Hematopoietic multipotent progenitor cell treated with erythropoietin and hydrocortisone succinate and interleukin-3 and kit ligand, for 17 days (in vitro differentiated cells): Measurements from ENCODE around the gene SURF6.
"Not testable (repeated sequence)": the region's sequence is repeated elsewhere in the genome, so short reads cannot be mapped to it uniquely, and the experiment has no call there.

ENCODE experiments used
- DNase-seq: peaks from one replicate; pipeline ENCODE4 v3.0.0-alpha.2; 2015; ENCODE audit warnings: low spot score

Gene SURF6

GRCh38 chr9:133327021-133327420, 9.0 kb downstream of the SURF6 start:
- DNase-seq: not testable (repeated sequence)

GRCh38 chr9:133323991-133324703, 11.8 kb downstream of the SURF6 start:
- DNase-seq: no peak

GRCh38 chr9:133323211-133323610, 12.8 kb downstream of the SURF6 start:
- DNase-seq: no peak

- no peak for DNase-seq
Measured at GRCh38 chr9:133322701-133323100, 13.3 kb downstream of the SURF6 start.

- DNase-seq: no peak
Measured at GRCh38 chr9:133321411-133321935, 14.5 kb downstream of the SURF6 start.

- no peak for DNase-seq
Measured at GRCh38 chr9:133320421-133320881, 15.5 kb downstream of the SURF6 start.

GRCh38 chr9:133317551-133317950, 18.4 kb downstream of the SURF6 start:
- not testable (repeated sequence) for DNase-seq

GRCh38 chr9:133315997-133316396, 20.0 kb downstream of the SURF6 start:
- DNase-seq: no peak

GRCh38 chr9:133309608-133310007, 26.4 kb downstream of the SURF6 start:
- DNase-seq: no peak

- DNase-seq: no peak
Measured at GRCh38 chr9:133307301-133307700, 28.7 kb downstream of the SURF6 start.

GRCh38 chr9:133306242-133307204, 29.5 kb downstream of the SURF6 start:
- DNase-seq: no peak

GRCh38 chr9:133305731-133306130, 30.3 kb downstream of the SURF6 start:
- no peak for DNase-seq

GRCh38 chr9:133304477-133305377, 31.3 kb downstream of the SURF6 start:
- no peak for DNase-seq

- no peak for DNase-seq
Measured at GRCh38 chr9:133304158-133304470, 31.9 kb downstream of the SURF6 start.

- no peak for DNase-seq
Measured at GRCh38 chr9:133303266-133304157, 32.5 kb downstream of the SURF6 start.

GRCh38 chr9:133301253-133302230, 34.4 kb downstream of the SURF6 start:
- DNase-seq: no peak

- not testable (repeated sequence) for DNase-seq
Measured at GRCh38 chr9:133299996-133300395, 36.0 kb downstream of the SURF6 start.

- DNase-seq: no peak
Measured at GRCh38 chr9:133294257-133294656, 41.7 kb downstream of the SURF6 start.

GRCh38 chr9:133290751-133291302, 45.2 kb downstream of the SURF6 start:
- no peak for DNase-seq
